Adrenal gland (tissue), 5 donors: ENCODE results near the gene PTPN23.

Source experiments
- CTCF ChIP-seq, 6 experiments: fragments of 450-650 bp in 4 of 6; fragments of 200-600 bp in 2 of 6; sonication (generic) in 1 of 6; IDR thresholded peaks; 1 replicate in 5 of 6; 2 replicates in 1 of 6; pipeline versions ENCODE4 v1.5.1 to v1.8.0; 2016 to 2021; ENCODE audit warnings: antibody characterized with exemption in 6 of 6, mild to moderate bottlenecking in 2 of 6, moderate library complexity in 1 of 6
- POLR2A ChIP-seq, 2 donors: fragments of 450-650 bp; IDR thresholded peaks; one replicate each; pipeline ENCODE4 v1.6.1; 2017; ENCODE audit warnings: antibody characterized with exemption in 2 of 2, mild to moderate bottlenecking in 2 of 2, moderate library complexity in 1 of 2
- donor health status: DM: no; HTN: no; CAD: no.

GRCh38 chr3:47339951-47340350 lies 40.9 kb upstream of the PTPN23 start:
- no peak for TF ChIP-seq CTCF (IDR thresholded peaks at IDR 0.05)
- TF ChIP-seq POLR2A (IDR thresholded peaks at IDR 0.05), result no peak
